Stimulated activated CD4-positive, alpha-beta T cell treated with anti-CD3 and anti-CD28 coated beads, Interleukin-1b, Interleukin-23, amount 100 ng/mL, for 1 hour (primary cell): ENCODE data around the gene EED.
A peak's percentile ranks its signal among the peaks of the same experiment; 100 is the strongest.

Source experiments
- DNase-seq, 2 donors: peaks; one replicate each; pipeline ENCODE4 v3.0.0-alpha.2; 2020; ENCODE audit warnings: low read depth in 2 of 2

Gene EED

GRCh38 chr11:86244522-86245368 lies at the start of gene EED:
EED (plus strand) TSS chr11:86244753; CDS start chr11:86245230, 477 bp downstream.
- peak; percentile 83 to 89 for DNase-seq

- no peak for DNase-seq
These were observed 49.6 kb upstream of the EED start for GRCh38 chr11:86194998-86195397.

- no peak for DNase-seq
These were observed 48.4 kb upstream of the EED start for GRCh38 chr11:86196085-86196696.

- no peak for DNase-seq
These were observed 47.6 kb upstream of the EED start for GRCh38 chr11:86196913-86197312.

- DNase-seq: no peak
These were observed 47.1 kb upstream of the EED start for GRCh38 chr11:86197448-86197847.

- no peak for DNase-seq
These were observed 46.4 kb upstream of the EED start for GRCh38 chr11:86198139-86198538.

- no peak for DNase-seq
These were observed 45.2 kb upstream of the EED start for GRCh38 chr11:86199354-86199753.

GRCh38 chr11:86201371-86201884 lies 43.1 kb upstream of the EED start:
- DNase-seq: no peak

GRCh38 chr11:86202013-86202336 lies 42.6 kb upstream of the EED start:
- no peak for DNase-seq

- DNase-seq: no peak
These were observed 40.2 kb upstream of the EED start for GRCh38 chr11:86204356-86204755.

- no peak for DNase-seq
These were observed 38.9 kb upstream of the EED start for GRCh38 chr11:86205421-86206336.

GRCh38 chr11:86206337-86206695 lies 38.2 kb upstream of the EED start:
- DNase-seq: no peak

GRCh38 chr11:86207413-86207812 lies 37.1 kb upstream of the EED start:
- no peak for DNase-seq

GRCh38 chr11:86208572-86208971 lies 36.0 kb upstream of the EED start:
- no peak for DNase-seq

GRCh38 chr11:86209806-86210657 lies 34.5 kb upstream of the EED start:
- no peak for DNase-seq

- DNase-seq: no peak
These were observed 33.7 kb upstream of the EED start for GRCh38 chr11:86210898-86211297.

- no peak for DNase-seq
These were observed 32.9 kb upstream of the EED start for GRCh38 chr11:86211619-86212018.

- no peak for DNase-seq
These were observed 32.4 kb upstream of the EED start for GRCh38 chr11:86212019-86212611.

GRCh38 chr11:86214710-86215109 lies 29.8 kb upstream of the EED start:
- DNase-seq: peak in 1 of 2 donors; percentile 34

- DNase-seq: peak; percentile 10 to 29
These were observed 26.1 kb upstream of the EED start for GRCh38 chr11:86218125-86219084.
